B cell (primary cell): ENCODE measurements around the gene TRIM72. TPM values are rescaled to one million over a fixed set of nuclear protein-coding genes. Genes with fewer than 3 reads are reported as not detected.
"Not testable (repeated sequence)": the region's sequence is repeated elsewhere in the genome, so short reads cannot be mapped to it uniquely, and the experiment has no call there.

Experiments
- ATAC-seq: fragments of 200-7000 bp; cut with Tn5 transposase; one replicate; pipeline ENCODE4 v1.10.0; 2021; ENCODE audit warnings: low read depth, mild to moderate bottlenecking, moderate number of reproducible peaks, moderate library complexity
- CTCF ChIA-PET: fragments of 350-600 bp; sonication (Branson Sonifier 250); formaldehyde crosslinking; loops from one replicate; lab custom pipeline; 2021; ENCODE audit warnings: antibody characterized with exemption, inconsistent platforms; lab: Charles Lee
- POLR2A ChIA-PET: fragments of 350-600 bp; sonication (Branson Sonifier 250); formaldehyde crosslinking; loops from one replicate; lab custom pipeline; 2021; ENCODE audit warnings: antibody characterized with exemption; lab: Charles Lee
- DNase-seq: peaks from one replicate; pipeline ENCODE4 v3.0.0; 2013
- H2AFZ ChIP-seq: 2 replicates; pipeline ENCODE4 v1.6.1; 2012; ENCODE audit warnings: mild to moderate bottlenecking, low read depth, low read length; ENCODE audit not compliant: insufficient read depth, poor library complexity, severe bottlenecking
- H3K27ac ChIP-seq, 2 donors: 1 replicate in 1 of 2; 2 replicates in 1 of 2; pipeline ENCODE4 v1.5.1; 2012 to 2013; ENCODE audit warnings: low read length in 2 of 2, mild to moderate bottlenecking in 2 of 2, moderate library complexity in 1 of 2
- H3K27me3 ChIP-seq, 4 experiments: fragments of 200-600 bp in 1 of 4; sonication (generic) in 1 of 4; replicated peaks in 1 of 4; 1 replicate in 2 of 4; 2 replicates in 2 of 4; pipeline versions ENCODE4 v1.6.1 to v1.7.0; 2013 to 2016; ENCODE audit warnings: low read length in 3 of 4, mild to moderate bottlenecking in 2 of 4, mixed read lengths in 1 of 4, moderate library complexity in 1 of 4; ENCODE audit not compliant: insufficient read depth in 4 of 4, control insufficient read depth in 3 of 4; ENCODE audit errors: control extremely low read depth in 1 of 4
- H3K36me3 ChIP-seq, 2 experiments: replicated peaks in 1 of 2; 1 replicate in 1 of 2; 2 replicates in 1 of 2; pipeline versions ENCODE4 v1.6.1 to v1.7.1; 2013; ENCODE audit warnings: low read length in 1 of 2; ENCODE audit not compliant: insufficient read depth in 2 of 2, control insufficient read depth in 1 of 2; ENCODE audit errors: control extremely low read depth in 1 of 2, extremely low read depth in 1 of 2
- H3K4me1 ChIP-seq, 2 donors: fragments of 200-600 bp in 1 of 2; sonication (generic) in 1 of 2; 1 replicate in 1 of 2; 2 replicates in 1 of 2; pipeline versions ENCODE4 v1.5.1 to v1.6.1; 2013 to 2017; ENCODE audit warnings: low read length in 2 of 2; ENCODE audit not compliant: control insufficient read depth in 2 of 2, insufficient read depth in 2 of 2
- H3K4me2 ChIP-seq: replicated peaks from 2 replicates; pipeline ENCODE3; 2012; ENCODE audit warnings: mild to moderate bottlenecking, low read depth, low read length; ENCODE audit not compliant: poor library complexity, severe bottlenecking
- H3K4me3 ChIP-seq, 5 experiments: fragments of 200-600 bp in 1 of 5; sonication (generic) in 1 of 5; 1 replicate in 3 of 5; 2 replicates in 2 of 5; pipeline versions ENCODE4 v1.5.1 to v1.7.0; 2011 to 2016; ENCODE audit warnings: low read length in 4 of 5, mild to moderate bottlenecking in 4 of 5, low read depth in 2 of 5, control low read depth in 1 of 5, moderate library complexity in 1 of 5; ENCODE audit not compliant: insufficient read depth in 1 of 5; ENCODE audit errors: control extremely low read depth in 1 of 5, extremely low read depth in 1 of 5
- H3K79me2 ChIP-seq: fragments of 200-600 bp; sonication (generic); one replicate; pipeline ENCODE4 v1.6.0; 2016; ENCODE audit warnings: low read length; ENCODE audit not compliant: control insufficient read depth, insufficient read depth
- H3K9ac ChIP-seq: fragments of 200-600 bp; sonication (generic); 2 replicates; pipeline ENCODE4 v1.6.1; 2017; ENCODE audit warnings: mild to moderate bottlenecking, low read length, moderate library complexity
- H3K9me3 ChIP-seq, 3 donors: one replicate each; pipeline versions ENCODE4 v1.6.1 to v1.7.1; 2013; ENCODE audit warnings: low read length in 2 of 3; ENCODE audit not compliant: control insufficient read depth in 2 of 3, insufficient read depth in 1 of 3; ENCODE audit errors: control extremely low read depth in 1 of 3
- H4K20me1 ChIP-seq: 2 replicates; pipeline ENCODE4 v1.6.0; 2012; ENCODE audit warnings: mild to moderate bottlenecking, low read length; ENCODE audit not compliant: insufficient read depth, control insufficient read depth, poor library complexity, severe bottlenecking
- H3K27ac Mint-ChIP-seq: one replicate; pipeline ENCODE4 v1.8.0; 2021; ENCODE audit warnings: mixed read lengths
- H3K27me3 Mint-ChIP-seq: one replicate; pipeline ENCODE4 v1.8.0; 2021; ENCODE audit warnings: mixed read lengths
- H3K4me1 Mint-ChIP-seq: one replicate; pipeline ENCODE4 v1.8.0; 2021; ENCODE audit warnings: mixed read lengths
- H3K4me3 Mint-ChIP-seq: one replicate; pipeline ENCODE4 v1.8.0; 2021; ENCODE audit warnings: mixed read lengths
- H3K9me3 Mint-ChIP-seq: one replicate; pipeline ENCODE4 v1.8.0; 2022; ENCODE audit warnings: mixed read lengths; ENCODE audit not compliant: insufficient read depth
- EZH2 ChIP-seq: IDR thresholded peaks from 2 replicates; pipeline ENCODE4 v1.6.1; 2012; ENCODE audit warnings: borderline replicate concordance, low read depth, mild to moderate bottlenecking, moderate library complexity, low read length; ENCODE audit not compliant: insufficient read depth, poor library complexity, severe bottlenecking
- WGBS: methylation state at CpG from one replicate; pipeline ENCODE4 v1.1.5; 2013; ENCODE audit warnings: missing lambda C conversion rate; ENCODE audit not compliant: insufficient coverage; 5-methylcytosine and 5-hydroxymethylcytosine counted together
- intact Hi-C: fragments of 100-400 bp; cut with micrococcal nuclease; formaldehyde crosslinking; loops from one replicate; pipeline ENCODE4 v1.10.0; 2022
- polyA plus RNA-seq: library from polyadenylated mRNA; depleted of rRNA; stranded (reverse); fragments of >200 nt; gene quantifications from 2 replicates; pipeline ENCODE4 v1.2.3, GENCODE V29; 2012
- total RNA-seq, 2 donors: library from RNA; stranded (reverse); fragments of 120-200 nt in 1 of 2; gene quantifications; 1 replicate in 1 of 2; 2 replicates in 1 of 2; pipeline versions ENCODE4 v1.2.3 to v1.2.4, GENCODE V29; 2013 to 2022
- TF ChIP-seq, protein P1 (sequence below): fragments of 200-600 bp; IDR thresholded peaks from one replicate; pipeline ENCODE4 v1.8.0; 2022; ENCODE audit warnings: antibody characterized with exemption, mild to moderate bottlenecking

The TRIM72 gene
- total and polyA plus RNA-seq, 2 donors (not counting 1 experiment from before 2014, with no cell fraction given): 0.03 to 0.05 TPM

- no peaks in the 10 kb centered on the region for H3K27me3 ChIP-seq
- intact Hi-C loops: no loop called here
- DNase-seq: no peak
- WGBS: 92% methylated on average over 8 of the region's 8 CpGs
- no peak for ATAC-seq
- no peak overlapping the region for H3K27ac Mint-ChIP-seq
- no peaks in the 10 kb centered on the region for H3K36me3 ChIP-seq
- no peak overlapping the region for H3K4me3 ChIP-seq
- H3K27me3 Mint-ChIP-seq: no peaks in the 10 kb centered on the region
- no peak overlapping the region for H3K9ac ChIP-seq
- H3K4me1 Mint-ChIP-seq: no peaks in the 10 kb centered on the region
- H3K79me2 ChIP-seq: no peaks in the 10 kb centered on the region
- H2AFZ ChIP-seq: no peak overlapping the region
- H3K4me1 ChIP-seq: no peaks in the 10 kb centered on the region
- H3K4me3 Mint-ChIP-seq: no peak overlapping the region
- H3K9me3 Mint-ChIP-seq: no peaks in the 10 kb centered on the region
- no peak overlapping the region for H3K27ac ChIP-seq
- no peaks in the 10 kb centered on the region for H4K20me1 ChIP-seq
- no peaks in the 10 kb centered on the region for H3K9me3 ChIP-seq
- no peak for TF ChIP-seq EZH2
- TF ChIP-seq, protein P1, sequence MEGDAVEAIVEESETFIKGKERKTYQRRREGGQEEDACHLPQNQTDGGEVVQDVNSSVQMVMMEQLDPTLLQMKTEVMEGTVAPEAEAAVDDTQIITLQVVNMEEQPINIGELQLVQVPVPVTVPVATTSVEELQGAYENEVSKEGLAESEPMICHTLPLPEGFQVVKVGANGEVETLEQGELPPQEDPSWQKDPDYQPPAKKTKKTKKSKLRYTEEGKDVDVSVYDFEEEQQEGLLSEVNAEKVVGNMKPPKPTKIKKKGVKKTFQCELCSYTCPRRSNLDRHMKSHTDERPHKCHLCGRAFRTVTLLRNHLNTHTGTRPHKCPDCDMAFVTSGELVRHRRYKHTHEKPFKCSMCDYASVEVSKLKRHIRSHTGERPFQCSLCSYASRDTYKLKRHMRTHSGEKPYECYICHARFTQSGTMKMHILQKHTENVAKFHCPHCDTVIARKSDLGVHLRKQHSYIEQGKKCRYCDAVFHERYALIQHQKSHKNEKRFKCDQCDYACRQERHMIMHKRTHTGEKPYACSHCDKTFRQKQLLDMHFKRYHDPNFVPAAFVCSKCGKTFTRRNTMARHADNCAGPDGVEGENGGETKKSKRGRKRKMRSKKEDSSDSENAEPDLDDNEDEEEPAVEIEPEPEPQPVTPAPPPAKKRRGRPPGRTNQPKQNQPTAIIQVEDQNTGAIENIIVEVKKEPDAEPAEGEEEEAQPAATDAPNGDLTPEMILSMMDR: no peak
- ChIA-PET POLR2A (no interaction called here), CTCF (no interaction called here)
- no peak overlapping the region for H3K4me2 ChIP-seq
Observed at GRCh38 chr16:31167315-31167714, 46.6 kb upstream of the TRIM72 start.

DNA sequence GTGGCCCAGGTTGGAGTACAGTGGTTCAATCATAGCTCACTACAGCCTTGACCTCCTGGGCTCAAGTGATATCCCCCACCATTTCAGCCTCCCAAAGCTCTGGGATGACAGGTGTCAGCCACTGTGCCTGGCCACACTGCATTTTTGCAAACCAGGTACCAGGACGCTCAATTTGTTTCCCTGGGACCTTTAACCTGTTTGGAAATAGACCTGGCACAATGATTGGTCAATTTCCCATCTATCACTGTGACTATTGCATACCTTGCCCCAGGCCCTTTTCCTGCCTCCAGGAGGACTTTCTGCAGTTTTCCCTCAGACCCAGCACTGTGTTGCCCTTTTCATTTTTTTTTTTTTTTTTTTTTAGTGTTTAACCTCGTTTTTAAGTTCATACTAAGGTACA, 45.1 kb upstream of the TRIM72 start:
- Histone ChIP-seq H3K4me2 (no peak overlapping the region), H3K9ac (no peak overlapping the region), H3K27ac (no peak overlapping the region), H3K27me3 (no peaks in the 10 kb centered on the region), H3K9me3 (no peaks in the 10 kb centered on the region), H3K36me3 (no peaks in the 10 kb centered on the region), H2AFZ (no peak overlapping the region), H4K20me1 (no peaks in the 10 kb centered on the region), H3K4me1 (no peaks in the 10 kb centered on the region), H3K79me2 (no peaks in the 10 kb centered on the region), H3K4me3 (no peak overlapping the region)
- intact Hi-C loops: no loop called here
- TF ChIP-seq EZH2: no peak
- TF ChIP-seq, protein P1: no peak
- no peaks in the 10 kb centered on the region for H3K27me3 Mint-ChIP-seq
- ChIA-PET CTCF (no interaction called here), POLR2A (no interaction called here)
- no peak overlapping the region for H3K4me3 Mint-ChIP-seq
- H3K4me1 Mint-ChIP-seq: no peaks in the 10 kb centered on the region
- no peak overlapping the region for H3K27ac Mint-ChIP-seq
- H3K9me3 Mint-ChIP-seq: no peaks in the 10 kb centered on the region
- WGBS: 100% methylated on average over 1 of the region's 2 CpGs
- no peak for ATAC-seq
- DNase-seq: no peak

GRCh38 chr16:31170048-31170447, 43.9 kb upstream of the TRIM72 start:
- H3K4me3 ChIP-seq, H3K36me3 ChIP-seq, H3K9me3 ChIP-seq, H3K9me3 Mint-ChIP-seq, H3K4me1 Mint-ChIP-seq, H3K9ac ChIP-seq, H3K27ac Mint-ChIP-seq, H2AFZ ChIP-seq, H4K20me1 ChIP-seq, H3K4me3 Mint-ChIP-seq, H3K79me2 ChIP-seq, intact Hi-C loops, H3K4me2 ChIP-seq, DNase-seq, H3K27me3 Mint-ChIP-seq, H3K27me3 ChIP-seq, POLR2A ChIA-PET, H3K27ac ChIP-seq, ATAC-seq, H3K4me1 ChIP-seq, CTCF ChIA-PET: not testable (repeated sequence)
- no CpG with 5 or more reads among the region's 2 CpGs for WGBS
